H1 (cell line): ENCODE data around the gene ECI1. TPM values are rescaled to one million over a fixed set of nuclear protein-coding genes. Genes with fewer than 3 reads are reported as not detected.

Experiments used
- CTCF ChIA-PET: fragments of 300-600 bp; sonication (Branson Sonifier 250); formaldehyde crosslinking; loops from one replicate; lab custom pipeline; 2021; ENCODE audit not compliant: partially characterized antibody; lab: Charles Lee
- POLR2A ChIA-PET: fragments of 300-600 bp; sonication (Branson Sonifier 250); formaldehyde crosslinking; loops from one replicate; lab custom pipeline; 2021; ENCODE audit warnings: inconsistent platforms; ENCODE audit not compliant: partially characterized antibody; lab: Charles Lee
- DNase-seq, 2 experiments: peaks; one replicate each; pipeline versions ENCODE4 v3.0.0 to v3.0.0-alpha.2; 2010 to 2022; ENCODE audit warnings: low spot score in 2 of 2, low read depth in 1 of 2, mixed read lengths in 1 of 2
- FAIRE-seq: peaks from 2 replicates; lab custom pipeline; 2011; peaks lifted over from hg19 to GRCh38; lab: Jason Lieb, UNC
- H2AFZ ChIP-seq: 2 replicates; pipeline ENCODE4 v1.8.1; 2012; ENCODE audit warnings: low read length, inconsistent platforms
- H2AK5ac ChIP-seq: 2 replicates; pipeline ENCODE4 v1.6.1; 2013; ENCODE audit warnings: low read depth, low read length
- H2BK120ac ChIP-seq: replicated peaks from 2 replicates; pipeline ENCODE3; 2013; ENCODE audit warnings: low read depth, low read length, inconsistent platforms
- H2BK12ac ChIP-seq: 2 replicates; pipeline ENCODE4 v1.6.1; 2013; ENCODE audit warnings: low read depth, low read length
- H2BK15ac ChIP-seq: 2 replicates; pipeline ENCODE4 v1.6.1; 2013; ENCODE audit warnings: low read length
- H2BK20ac ChIP-seq: 2 replicates; pipeline ENCODE4 v1.6.1; 2013; ENCODE audit warnings: low read length
- H2BK5ac ChIP-seq: 2 replicates; pipeline ENCODE4 v1.6.1; 2013; ENCODE audit warnings: low read depth, low read length
- H3K14ac ChIP-seq: 2 replicates; pipeline ENCODE4 v1.6.1; 2013; ENCODE audit warnings: inconsistent platforms; ENCODE audit not compliant: insufficient read length
- H3K18ac ChIP-seq: 2 replicates; pipeline ENCODE4 v1.6.1; 2013; ENCODE audit warnings: low read length; ENCODE audit errors: extremely low read depth
- H3K23ac ChIP-seq: 2 replicates; pipeline ENCODE4 v1.6.1; 2013; ENCODE audit warnings: inconsistent platforms; ENCODE audit not compliant: insufficient read length
- H3K23me2 ChIP-seq: 2 replicates; pipeline ENCODE4 v1.6.1; 2013; ENCODE audit warnings: low read depth, low read length
- H3K27ac ChIP-seq: 2 replicates; pipeline ENCODE4 v1.6.1; 2011; ENCODE audit warnings: low read depth, low read length, inconsistent platforms
- H3K27me3 ChIP-seq, 4 experiments: replicated peaks in 1 of 4; 1 replicate in 1 of 4; 2 replicates in 3 of 4; pipeline versions ENCODE4 v1.6.1 to v1.8.1; 2011 to 2013; ENCODE audit warnings: low read length in 3 of 4, mild to moderate bottlenecking in 3 of 4, inconsistent platforms in 2 of 4, mixed read lengths in 2 of 4, moderate library complexity in 1 of 4; ENCODE audit not compliant: control insufficient read depth in 3 of 4, insufficient read depth in 3 of 4; ENCODE audit errors: extremely low read depth in 1 of 4
- H3K36me3 ChIP-seq, 4 experiments: 2 replicates each; pipeline versions ENCODE4 v1.6.1 to v1.8.1; 2011 to 2013; ENCODE audit warnings: mild to moderate bottlenecking in 4 of 4, low read length in 3 of 4, moderate library complexity in 2 of 4, control low read depth in 1 of 4, inconsistent platforms in 1 of 4; ENCODE audit not compliant: insufficient read depth in 4 of 4, control insufficient read depth in 2 of 4
- H3K4ac ChIP-seq: replicated peaks from 2 replicates; pipeline ENCODE3; 2013; ENCODE audit warnings: low read length, low read depth, mixed read lengths, inconsistent platforms; ENCODE audit not compliant: insufficient read length
- H3K4me1 ChIP-seq, 4 experiments: replicated peaks in 1 of 4; 1 replicate in 1 of 4; 2 replicates in 3 of 4; pipeline versions ENCODE4 v1.6.1 to v1.8.1; 2011 to 2013; ENCODE audit warnings: low read length in 3 of 4, inconsistent platforms in 2 of 4, mixed read lengths in 1 of 4; ENCODE audit not compliant: insufficient read depth in 4 of 4, control insufficient read depth in 3 of 4
- H3K4me2 ChIP-seq, 2 experiments: 2 replicates each; pipeline versions ENCODE4 v1.6.1 to v1.8.1; 2011 to 2013; ENCODE audit warnings: low read depth in 2 of 2, low read length in 2 of 2, control low read depth in 1 of 2, inconsistent platforms in 1 of 2, mild to moderate bottlenecking in 1 of 2; ENCODE audit not compliant: insufficient read depth in 1 of 2
- H3K4me3 ChIP-seq, 4 experiments: fragments of 200-600, 300-600 bp in 1 of 4; sonication (generic), shearing (Covaris generic), sonication (Bioruptor Twin) in 1 of 4; 2 replicates each; pipeline versions ENCODE4 v1.5.1 to v1.8.1; 2011 to 2016; ENCODE audit warnings: low read length in 4 of 4, low read depth in 3 of 4, control low read depth in 2 of 4, inconsistent platforms in 2 of 4, mild to moderate bottlenecking in 2 of 4, mixed read lengths in 1 of 4, moderate library complexity in 1 of 4; ENCODE audit not compliant: insufficient read depth in 2 of 4; ENCODE audit errors: extremely low read depth in 1 of 4
- H3K56ac ChIP-seq: replicated peaks from 2 replicates; pipeline ENCODE3; 2013; ENCODE audit warnings: low read depth, mild to moderate bottlenecking, mixed read lengths, low read length, inconsistent platforms; ENCODE audit not compliant: insufficient read length
- H3K79me1 ChIP-seq: 2 replicates; pipeline ENCODE4 v1.6.1; 2013; ENCODE audit warnings: low read depth, low read length, control low read depth
- H3K79me2 ChIP-seq, 2 experiments: 2 replicates each; pipeline versions ENCODE4 v1.6.1 to v1.8.1; 2012 to 2013; ENCODE audit warnings: low read length in 2 of 2, mild to moderate bottlenecking in 2 of 2, inconsistent platforms in 1 of 2; ENCODE audit not compliant: insufficient read depth in 2 of 2, control insufficient read depth in 1 of 2
- H3K9ac ChIP-seq, 4 experiments: replicated peaks in 1 of 4; 1 replicate in 1 of 4; 2 replicates in 3 of 4; pipeline versions ENCODE4 v1.6.1 to v1.8.1; 2011 to 2013; ENCODE audit warnings: low read depth in 3 of 4, low read length in 3 of 4, control low read depth in 2 of 4, mild to moderate bottlenecking in 2 of 4, moderate library complexity in 2 of 4, inconsistent platforms in 1 of 4; ENCODE audit errors: extremely low read depth in 1 of 4
- H3K9me3 ChIP-seq, 2 experiments: 2 replicates each; pipeline versions ENCODE4 v1.6.1 to v1.8.1; 2012 to 2013; ENCODE audit warnings: mild to moderate bottlenecking in 2 of 2, moderate library complexity in 2 of 2, control low read depth in 1 of 2, inconsistent platforms in 1 of 2, low read depth in 1 of 2, low read length in 1 of 2, mixed read lengths in 1 of 2; ENCODE audit not compliant: insufficient read depth in 2 of 2
- H4K20me1 ChIP-seq, 2 experiments: replicated peaks in 1 of 2; 2 replicates each; pipeline versions ENCODE3 to v1.8.1; 2011 to 2013; ENCODE audit warnings: inconsistent platforms in 2 of 2, low read length in 2 of 2, mild to moderate bottlenecking in 1 of 2; ENCODE audit not compliant: insufficient read depth in 2 of 2, control insufficient read depth in 1 of 2
- H4K5ac ChIP-seq: 2 replicates; pipeline ENCODE4 v1.6.1; 2013; ENCODE audit warnings: low read length, low read depth, mixed read lengths, inconsistent platforms; ENCODE audit not compliant: insufficient read length
- H4K8ac ChIP-seq: 2 replicates; pipeline ENCODE4 v1.8.0; 2013; ENCODE audit warnings: mild to moderate bottlenecking, moderate library complexity, low read length, inconsistent platforms; ENCODE audit not compliant: insufficient read depth; ENCODE audit errors: extremely low read depth
- H4K91ac ChIP-seq: replicated peaks from 2 replicates; pipeline ENCODE3; 2013; ENCODE audit warnings: low read length, mixed read lengths, inconsistent platforms; ENCODE audit not compliant: insufficient read length
- CHD2 ChIP-seq: IDR thresholded peaks from 2 replicates; pipeline ENCODE4 v1.6.1; 2012; ENCODE audit warnings: low read length, improper control_type of control experiment
- EGR1 ChIP-seq: IDR thresholded peaks from 2 replicates; pipeline ENCODE4 v1.6.1; 2011; ENCODE audit warnings: low read depth, low read length, borderline replicate concordance
- NANOG ChIP-seq: IDR thresholded peaks from 2 replicates; pipeline ENCODE4 v1.6.1; 2011; ENCODE audit warnings: low read length, low read depth, mild to moderate bottlenecking, inconsistent platforms; ENCODE audit not compliant: insufficient read depth, poor library complexity, severe bottlenecking
- SP2 ChIP-seq: IDR thresholded peaks from 2 replicates; pipeline ENCODE4 v1.6.1; 2012; ENCODE audit warnings: mild to moderate bottlenecking, low read length, inconsistent platforms
- WGBS, 2 experiments: shearing (Covaris generic) in 1 of 2; methylation state at CpG; one replicate each; pipeline versions ENCODE4 v1.1.6 to v1.1.7; 2013 to 2015; ENCODE audit warnings: low lambda C conversion rate in 2 of 2, mixed read lengths in 2 of 2, inconsistent platforms in 1 of 2, low coverage in 1 of 2, missing lambda C conversion rate in 1 of 2; ENCODE audit not compliant: insufficient replicate concordance in 2 of 2, insufficient coverage in 1 of 2, insufficient read length in 1 of 2; ENCODE audit errors: extremely low coverage in 1 of 2, missing lambda C conversion rate in 1 of 2; 5-methylcytosine and 5-hydroxymethylcytosine counted together
- polyA plus RNA-seq, 7 experiments: library from polyadenylated mRNA; depleted of rRNA in 3 of 7; stranded (reverse) in 5 of 7; unstranded in 2 of 7; fragments of >200 nt in 5 of 7; fragments of 200-250 nt in 2 of 7; gene quantifications; 1 replicate in 5 of 7; 2 replicates in 1 of 7; 4 replicates in 1 of 7; pipeline versions ENCODE4 v1.2.1 to v1.2.3, GENCODE V29; 2011 to 2013; ENCODE audit warnings: missing spikeins in 2 of 7, mixed read lengths in 2 of 7
- total RNA-seq: library from RNA; stranded (reverse); fragmentation: NEBNext Ultra II Directional; extraction: Animal tissue kit (Norgen Biotek cat#: 25700); gene quantifications from 2 replicates; pipeline ENCODE4 v1.2.1, GENCODE V29; 2021

The ECI1 gene
- total and polyA plus RNA-seq, 2 of the 8 experiments (the other 6 are each of a cell fraction or from before 2014, with no cell fraction given), result 79.5 to 151 TPM

DNA sequence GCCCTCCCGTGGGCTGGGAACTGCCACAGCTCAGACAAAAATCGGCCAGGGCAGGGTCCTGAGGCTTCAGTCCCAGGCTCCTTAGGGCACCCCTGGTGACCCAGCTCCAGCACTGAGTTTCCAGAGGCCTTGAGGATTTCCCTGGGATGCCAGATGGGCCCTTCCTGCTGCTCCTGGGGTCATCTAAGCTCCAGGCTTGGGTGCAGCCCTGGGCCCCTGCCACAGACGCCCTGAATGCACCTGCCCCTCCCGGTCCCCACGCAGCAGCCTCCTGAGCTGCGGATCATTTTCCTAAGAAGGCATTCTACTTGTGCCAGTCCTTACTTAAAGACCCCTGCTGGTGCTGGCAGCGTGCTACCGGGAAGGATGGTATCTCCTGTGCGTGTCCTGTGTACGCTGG is 22.5 kb upstream of the ECI1 start:
- no peak overlapping the region for H2AK5ac ChIP-seq
- FAIRE-seq (no peak), DNase-seq (no peak)
- H3K56ac ChIP-seq, result no peak overlapping the region
- no peak overlapping the region for H2BK15ac ChIP-seq
- WGBS, 2 experiments, result 90% methylated on average over 10 of the region's 10 CpGs; no CpG with 5 or more reads in 1 of the 2 experiments
- H3K27ac ChIP-seq, result no peak overlapping the region
- H2BK120ac ChIP-seq, result no peak overlapping the region
- no peak overlapping the region for H2AFZ ChIP-seq
- no peak overlapping the region for H4K8ac ChIP-seq
- H2BK5ac ChIP-seq, result no peak overlapping the region
- H3K18ac ChIP-seq, result no peak overlapping the region
- peaks cover 3 to 18% of the 10 kb centered on the region in 2 experiments for H4K20me1 ChIP-seq
- H3K9me3 ChIP-seq, result no peaks in the 10 kb centered on the region
- H3K79me1 ChIP-seq, result peaks cover 9% of the 10 kb centered on the region
- CTCF ChIA-PET, result interaction anchor here (0.6 to 1.2 kb wide), 3 partner anchors 156 to 270 kb away, joined by 3 read pairs; partner anchors contain the start of gene CCNF
- H2BK20ac ChIP-seq, result no peak overlapping the region
- no peaks in the 10 kb centered on the region for H3K27me3 ChIP-seq
- H4K5ac ChIP-seq, result no peak overlapping the region
- H3K14ac ChIP-seq, result no peak overlapping the region
- TF ChIP-seq EGR1, result no peak
- no peak for TF ChIP-seq CHD2
- TF ChIP-seq NANOG, result no peak
- no peak for TF ChIP-seq SP2
- no peak overlapping the region for H3K4me3 ChIP-seq
- H3K79me2 ChIP-seq, result peaks cover 0 to 7% of the 10 kb centered on the region in 2 experiments; a peak in 2 of 4 replicates
- H2BK12ac ChIP-seq, result no peak overlapping the region
- H3K4me2 ChIP-seq, result no peak overlapping the region
- H3K23me2 ChIP-seq, result no peaks in the 10 kb centered on the region; the same call in 1 of the 2 replicates
- POLR2A ChIA-PET, result interaction anchor here (0.8 to 2.4 kb wide), 9 partner anchors 11 to 316 kb away, joined by 3 to 9 read pairs (median 3); partner anchors contain the start of genes DNASE1L2 and E4F1
- H3K4ac ChIP-seq, result no peak overlapping the region
- no peaks in the 10 kb centered on the region for H3K36me3 ChIP-seq
- H3K4me1 ChIP-seq, result peaks cover 0 to 2% (median under 1%) of the 10 kb centered on the region in 4 experiments; a peak in 2 of 7 replicates
- no peak overlapping the region for H3K9ac ChIP-seq
- H3K23ac ChIP-seq, result no peak overlapping the region
- no peak overlapping the region for H4K91ac ChIP-seq
